HuH-7.5 (cell line): Measurements from ENCODE around the gene SCT.

Experiments used
- DNase-seq: peaks from one replicate; pipeline ENCODE4 v3.0.0; 2011; ENCODE audit warnings: low spot score

The SCT gene

DNA sequence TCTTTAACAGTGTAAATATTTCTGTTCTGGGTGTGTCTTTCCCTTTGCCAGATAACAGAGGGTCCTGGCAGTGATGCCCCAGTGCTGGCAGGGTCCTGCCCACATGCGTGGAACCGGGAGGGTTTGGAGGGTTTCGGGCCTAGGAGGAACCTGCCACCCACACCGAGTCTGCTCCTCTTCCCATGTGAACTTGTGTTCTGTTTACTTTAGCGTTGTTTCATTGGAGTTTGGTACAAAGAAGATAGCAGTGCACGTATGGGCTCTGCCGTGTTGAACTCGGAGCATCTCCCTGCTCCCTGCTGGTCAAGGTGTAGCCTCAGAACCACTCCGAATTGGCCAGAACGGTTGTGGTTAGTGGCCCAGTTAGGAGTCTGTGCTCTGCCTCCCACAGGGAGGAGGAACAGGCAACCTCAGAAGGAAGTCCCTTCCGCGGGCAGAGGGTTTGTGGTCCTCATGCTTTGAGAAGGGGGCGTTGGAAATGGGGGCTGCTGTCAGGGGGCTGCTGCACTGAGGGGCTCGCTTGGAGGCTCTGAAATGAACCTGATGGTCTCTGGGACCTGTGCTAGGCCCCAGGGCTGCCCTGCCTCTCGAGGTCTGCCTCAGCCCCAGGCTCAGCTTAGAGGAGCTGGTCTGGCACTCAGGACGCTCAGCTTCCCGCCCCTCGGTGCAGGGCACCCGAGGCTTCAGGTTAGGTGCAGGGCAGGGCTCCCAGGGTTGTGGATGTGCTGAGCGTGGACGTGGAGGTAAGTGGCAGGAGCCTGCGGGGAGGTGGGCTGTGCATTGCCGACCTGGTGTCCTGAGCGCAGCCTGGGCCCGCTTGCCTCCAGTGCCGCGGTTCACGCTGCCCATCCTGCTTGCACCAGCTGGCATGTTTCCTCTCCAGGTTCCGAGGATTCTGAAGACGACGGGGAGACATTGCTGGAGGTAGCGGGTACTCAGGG, 40.3 kb downstream of the SCT start:
- DNase-seq = no peak

DNA sequence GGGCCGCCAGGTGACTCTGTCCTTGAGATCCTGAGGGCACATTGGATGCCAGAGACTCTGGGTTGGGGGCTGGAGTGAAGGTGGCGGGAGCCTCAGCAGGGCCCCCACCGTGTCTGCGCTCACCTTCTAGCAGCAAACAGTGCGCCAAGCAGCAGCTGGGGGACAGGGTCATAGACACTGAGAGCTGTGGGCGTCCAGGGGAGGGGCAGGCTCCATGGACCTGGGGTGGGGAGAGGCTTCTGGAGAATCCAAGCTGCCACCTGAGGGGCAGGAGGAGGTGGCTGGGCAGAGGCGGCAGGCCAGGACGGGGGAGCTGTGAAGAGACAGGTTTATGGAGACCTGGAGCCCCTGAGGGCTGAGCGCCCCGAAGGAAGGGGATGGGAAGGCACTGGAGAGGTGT, 42.7 kb downstream of the SCT start:
- no peak for DNase-seq

DNA sequence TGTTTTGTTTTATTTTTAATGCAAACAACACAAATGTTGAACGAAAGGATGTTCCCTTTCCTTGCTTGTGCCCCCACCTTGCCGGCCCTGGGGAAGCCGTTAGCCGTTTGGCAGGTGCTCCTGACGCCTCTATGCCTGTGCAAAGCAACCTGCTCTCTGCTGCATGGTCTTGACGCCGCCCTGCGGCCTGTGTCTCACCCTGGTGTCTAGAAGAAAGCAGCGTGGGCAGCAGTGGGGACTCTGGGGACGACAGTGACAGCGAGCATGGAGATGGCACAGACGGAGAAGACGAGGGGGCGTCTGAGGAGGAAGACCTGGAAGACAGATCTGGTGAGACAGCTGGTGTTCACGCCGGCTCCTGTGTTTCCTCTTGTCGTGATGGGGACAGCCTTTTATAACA, 45.2 kb downstream of the SCT start:
- no peak for DNase-seq

DNA sequence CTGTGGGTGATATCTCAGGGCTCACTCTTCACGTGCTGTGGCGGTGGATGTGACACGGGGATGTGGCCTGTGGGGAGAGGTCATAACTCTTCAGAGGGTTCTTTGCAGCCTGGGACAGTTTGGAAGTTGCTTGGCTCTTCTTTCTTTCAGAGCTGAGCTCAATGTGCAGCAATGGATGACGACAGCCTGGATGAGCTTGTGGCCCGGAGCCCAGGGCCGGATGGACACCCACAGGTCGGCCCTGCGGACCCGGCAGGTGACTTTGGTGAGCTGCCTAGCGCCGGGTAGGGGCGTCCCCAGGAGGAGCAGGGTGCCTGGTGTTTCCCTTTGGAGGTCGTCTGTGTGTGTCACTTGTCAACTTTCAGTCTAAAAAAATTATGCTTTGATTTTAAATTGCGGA, 45.6 kb downstream of the SCT start:
- DNase-seq = no peak

DNA sequence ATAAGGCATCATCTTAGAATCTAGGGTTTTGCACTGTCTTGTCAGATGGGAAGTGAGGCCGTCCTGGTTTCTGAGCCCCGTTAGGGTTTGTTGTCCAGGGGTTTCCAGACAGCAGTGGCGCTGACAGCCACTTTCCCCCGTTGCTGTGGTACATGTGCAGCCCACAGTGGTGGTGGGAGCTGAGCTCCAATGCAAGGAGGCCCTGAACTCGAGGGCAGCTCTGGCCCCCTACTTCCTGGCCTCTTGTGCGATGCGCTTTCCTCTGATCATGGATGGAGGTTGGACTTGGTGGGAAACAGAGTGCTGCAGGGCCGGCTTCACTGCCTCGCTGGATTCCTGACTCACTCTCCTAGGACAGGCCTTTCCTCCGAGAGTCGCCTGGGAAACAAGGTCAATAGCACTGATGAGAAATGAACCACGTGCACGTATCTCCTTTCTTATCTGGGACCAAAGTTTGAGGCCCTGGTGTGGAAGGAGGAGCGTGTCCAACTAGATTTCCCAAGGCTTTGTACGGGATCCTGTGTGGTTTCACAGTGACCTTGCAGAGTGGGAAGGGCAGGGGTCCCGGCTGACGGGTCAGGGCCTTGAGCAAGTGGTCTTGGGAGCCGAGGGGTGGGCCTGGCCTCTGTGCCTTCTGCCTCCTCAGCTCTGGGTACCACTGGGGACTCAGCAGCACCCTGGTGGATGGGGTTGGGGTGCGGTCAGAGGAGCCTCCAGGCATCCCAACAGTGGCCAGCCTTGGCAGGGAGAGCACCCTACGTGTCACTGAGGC, 47.0 kb downstream of the SCT start:
- DNase-seq = no peak

DNA sequence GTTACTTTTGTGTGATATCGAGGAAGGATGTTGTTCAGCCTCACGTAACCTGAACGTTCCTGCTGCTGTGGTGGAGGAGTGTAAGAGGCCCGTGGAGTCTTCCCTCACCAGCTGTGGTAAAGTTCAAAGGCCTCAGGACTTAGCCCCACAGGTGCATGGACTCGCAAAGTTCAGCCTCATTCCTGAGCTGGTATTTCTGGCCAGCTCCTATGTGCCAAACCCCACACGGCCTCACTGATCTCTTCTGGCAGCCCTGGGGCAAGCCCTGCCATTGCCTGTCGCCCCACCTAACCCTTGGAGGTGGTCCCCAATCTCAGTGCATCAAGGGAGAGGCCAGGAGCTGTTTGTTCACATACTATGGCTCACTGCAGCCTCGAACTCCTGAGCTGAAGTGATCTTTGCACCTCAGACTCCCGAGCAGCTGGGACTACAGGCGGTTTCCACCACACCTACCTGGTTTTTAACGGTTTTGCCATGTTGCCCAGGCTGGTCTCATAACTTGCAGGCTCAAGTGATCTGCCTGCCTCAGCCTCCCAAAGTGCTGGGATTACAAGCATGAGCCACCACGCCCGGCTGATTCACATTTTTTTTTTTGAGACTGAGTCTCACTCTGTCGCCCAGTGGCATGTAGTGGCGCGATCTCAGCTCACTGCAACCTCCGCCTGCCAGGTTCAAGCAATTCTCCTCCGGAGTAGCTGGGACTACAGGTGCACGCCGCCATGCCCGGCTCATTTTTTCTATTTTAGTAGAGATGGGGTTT, 48.5 kb downstream of the SCT start:
- no peak for DNase-seq

DNA sequence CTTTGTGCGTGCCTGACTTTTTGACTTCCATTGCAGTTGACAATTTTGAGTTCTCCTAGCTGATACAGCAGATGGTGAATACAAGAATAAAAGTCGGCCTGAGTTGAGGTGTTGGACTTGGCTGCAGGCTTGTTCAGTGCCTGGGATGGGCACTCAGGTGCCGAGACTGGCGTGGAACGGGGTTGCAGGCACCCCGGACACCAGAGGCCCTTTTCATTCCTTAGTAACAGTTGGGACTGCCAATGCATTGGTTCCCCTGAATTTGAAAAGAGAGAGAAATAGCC, 49.4 kb downstream of the SCT start:
- DNase-seq = no peak

DNA sequence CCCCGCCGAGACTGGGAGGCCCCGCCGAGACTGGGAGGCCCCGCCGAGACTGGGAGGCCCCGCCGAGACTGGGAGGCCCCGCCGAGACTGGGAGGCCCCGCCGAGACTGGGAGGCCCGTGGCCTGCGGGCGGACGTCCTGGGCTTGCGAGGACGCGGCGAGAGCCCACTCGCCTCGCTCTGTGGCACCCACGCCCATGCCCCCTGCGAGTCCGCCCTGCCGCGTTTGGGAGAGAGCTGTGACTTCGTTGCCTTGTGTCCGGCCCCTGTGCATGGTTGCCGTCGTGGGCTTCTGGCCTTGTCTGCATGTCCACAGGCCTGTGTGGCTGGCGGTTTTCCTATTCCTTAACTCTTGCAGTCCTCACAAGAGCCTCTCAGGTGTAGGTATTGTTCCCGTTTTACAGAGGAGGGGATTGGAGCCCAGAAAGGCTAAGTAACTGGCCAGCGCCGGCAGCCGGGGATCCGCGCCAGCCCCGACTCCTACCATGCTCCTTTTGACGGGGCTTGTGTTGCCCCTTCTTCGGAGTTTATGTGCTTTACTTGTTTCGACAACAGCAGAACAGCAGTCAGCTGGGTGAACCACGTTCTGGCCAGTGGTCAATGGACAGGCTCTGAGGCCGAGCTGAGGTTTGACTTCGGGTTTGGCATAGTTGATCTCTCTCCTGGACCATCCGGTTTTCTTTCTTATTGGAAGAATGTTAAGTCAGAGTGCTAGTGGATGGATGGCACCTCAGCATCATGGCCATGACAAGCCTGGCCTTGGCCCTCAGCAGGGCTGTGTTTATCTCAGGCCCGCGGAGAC, 50.0 kb downstream of the SCT start:
- no peak for DNase-seq
